ENCODE results near the gene CLVS2.

The CLVS2 gene

DNA sequence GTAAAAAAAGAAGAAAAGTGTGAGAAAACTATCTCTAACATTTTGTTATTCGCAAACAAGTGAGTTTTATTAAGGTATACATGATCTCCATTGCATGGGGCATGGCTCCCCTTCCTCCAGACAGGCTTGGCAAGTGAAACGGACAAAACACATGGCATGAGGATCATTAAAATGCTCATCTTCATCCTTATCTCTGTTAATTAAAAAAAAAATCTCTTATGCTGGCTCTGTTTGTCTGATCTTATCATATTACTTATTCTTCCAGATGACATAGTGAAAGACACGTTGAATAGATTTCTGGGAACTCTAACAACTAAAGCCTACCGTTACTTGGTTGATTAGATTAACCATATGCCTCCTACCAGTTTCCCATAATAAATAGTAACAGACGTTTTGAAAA lies 89.4 kb downstream of the CLVS2 start:
- DNase-seq (ENCODE audit: low read depth, low spot score): no peak
- Histone ChIP-seq H3K4me3 (no peak overlapping the region), H3K27ac (no peak overlapping the region), H3K9ac (ENCODE audit: insufficient read length) (no peak overlapping the region), H3K36me3 (ENCODE audit: insufficient read depth, low read length) (no peaks in the 10 kb centered on the region), H3K9me3 (ENCODE audit: low read depth, low read length) (no peaks in the 10 kb centered on the region)
- TF ChIP-seq POLR2AphosphoS5 (IDR thresholded peaks at IDR 0.05; ENCODE audit: borderline replicate concordance, low read depth, low read length) (no peak), FOXP2 (optimal IDR thresholded peaks at IDR 0.05; ENCODE audit: control extremely low read depth, extremely low read length, insufficient read depth) (no peak), EZH2 (IDR thresholded peaks at IDR 0.05) (no peak)

DNA sequence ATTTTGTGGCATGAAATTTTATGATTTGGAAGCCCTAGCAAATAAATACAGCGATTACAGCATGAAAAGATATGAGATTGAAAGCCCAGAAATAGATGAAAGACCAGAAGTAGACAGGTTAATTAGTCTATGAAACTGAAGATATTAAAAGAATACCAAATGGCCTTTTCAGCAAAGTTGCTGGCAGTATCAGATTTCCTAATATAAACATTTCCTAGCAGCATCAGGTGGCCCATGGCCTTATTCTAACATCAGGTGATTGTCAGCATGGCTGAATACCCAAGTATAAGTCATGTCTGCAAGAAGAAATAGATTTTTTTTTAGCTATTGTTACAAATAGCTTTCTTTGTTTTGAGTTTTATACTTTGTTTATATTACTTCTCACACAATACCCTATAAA lies 93.2 kb downstream of the CLVS2 start:
- TF ChIP-seq EZH2 (IDR thresholded peaks at IDR 0.05): no peak
- no peak for TF ChIP-seq POLR2AphosphoS5 (IDR thresholded peaks at IDR 0.05; ENCODE audit: borderline replicate concordance, low read depth, low read length)
- no peak for TF ChIP-seq FOXP2 (optimal IDR thresholded peaks at IDR 0.05; ENCODE audit: control extremely low read depth, extremely low read length, insufficient read depth)
- Histone ChIP-seq H3K9ac (ENCODE audit: insufficient read length) (no peak overlapping the region), H3K9me3 (ENCODE audit: low read depth, low read length) (no peaks in the 10 kb centered on the region), H3K27ac (no peak overlapping the region), H3K4me3 (no peak overlapping the region), H3K36me3 (ENCODE audit: insufficient read depth, low read length) (no peaks in the 10 kb centered on the region)
- DNase-seq (ENCODE audit: low read depth, low spot score): no peak

DNA sequence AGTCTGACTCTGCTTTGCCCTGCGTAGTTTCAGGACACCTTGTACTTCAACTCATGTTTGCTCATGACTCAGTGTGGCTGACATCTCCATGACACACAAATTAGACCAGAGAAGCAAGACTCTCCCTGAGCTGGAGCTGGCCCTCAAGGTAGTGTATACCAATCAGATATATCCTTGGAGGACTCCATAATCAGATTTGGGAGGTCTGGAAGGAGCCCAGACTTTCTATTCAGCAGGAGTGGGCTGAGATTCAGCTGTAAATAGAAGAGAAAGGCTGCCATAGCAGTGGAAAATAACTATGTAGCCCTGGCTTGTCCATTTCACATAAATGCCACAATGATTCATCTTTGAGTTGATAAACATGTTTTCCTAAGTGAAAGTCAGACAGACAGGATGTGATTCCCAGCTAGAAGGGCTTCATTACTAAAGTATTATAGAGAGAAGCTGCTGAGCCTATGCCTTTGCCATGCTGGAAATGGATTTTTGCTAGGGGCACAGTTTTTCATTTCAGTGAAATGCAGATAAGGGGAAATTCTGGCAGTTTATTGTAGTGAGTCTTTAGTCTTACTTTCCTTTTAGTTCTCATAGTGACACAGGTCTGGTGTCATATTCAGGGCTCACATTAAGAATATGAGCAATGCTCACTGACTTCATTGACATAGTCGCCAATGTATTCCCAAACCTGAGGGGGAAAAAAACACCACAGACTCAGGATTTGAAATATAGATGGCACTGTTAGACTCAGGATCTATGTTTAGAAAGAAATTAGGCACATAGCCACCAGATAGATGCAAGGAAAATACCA lies 95.3 kb downstream of the CLVS2 start:
- DNase-seq (ENCODE audit: low read depth, low spot score): no peak
- no peak overlapping the region for H3K27ac ChIP-seq

DNA sequence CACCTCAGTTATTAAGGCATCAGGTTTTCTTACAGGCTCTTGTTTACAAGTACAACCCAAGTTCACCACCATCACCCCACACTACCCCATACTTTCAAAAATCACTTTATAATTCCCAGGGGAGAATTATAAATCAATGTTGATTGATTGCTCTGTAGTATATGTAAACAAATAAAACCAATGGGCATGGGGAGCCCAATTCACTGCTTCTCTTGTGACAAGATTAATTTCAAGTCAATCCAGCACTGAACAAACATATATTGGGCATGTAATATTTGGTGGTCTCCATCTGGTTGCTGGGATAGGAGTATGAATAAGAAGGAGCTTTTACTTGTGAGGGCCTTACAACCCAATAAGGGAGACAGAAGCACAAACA lies 95.8 kb downstream of the CLVS2 start:
- no peak for TF ChIP-seq EZH2 (IDR thresholded peaks at IDR 0.05)
- no peak for TF ChIP-seq POLR2AphosphoS5 (IDR thresholded peaks at IDR 0.05; ENCODE audit: borderline replicate concordance, low read depth, low read length)
- no peak for TF ChIP-seq FOXP2 (optimal IDR thresholded peaks at IDR 0.05; ENCODE audit: control extremely low read depth, extremely low read length, insufficient read depth)
- H3K27ac ChIP-seq: no peak overlapping the region
- DNase-seq (ENCODE audit: low read depth, low spot score): no peak
- no peak overlapping the region for H3K4me3 ChIP-seq
- H3K9me3 ChIP-seq (ENCODE audit: low read depth, low read length): no peaks in the 10 kb centered on the region
- H3K36me3 ChIP-seq (ENCODE audit: insufficient read depth, low read length): no peaks in the 10 kb centered on the region
- no peak overlapping the region for H3K9ac ChIP-seq (ENCODE audit: insufficient read length)

More for the DNA sequence above, 95.3 kb downstream of the CLVS2 start:
- Histone ChIP-seq H3K9me3 (ENCODE audit: low read depth, low read length) (no peaks in the 10 kb centered on the region), H3K4me3 (no peak overlapping the region), H3K9ac (ENCODE audit: insufficient read length) (no peak overlapping the region), H3K36me3 (ENCODE audit: insufficient read depth, low read length) (no peaks in the 10 kb centered on the region)
- TF ChIP-seq EZH2 (IDR thresholded peaks at IDR 0.05): no peak
- no peak for TF ChIP-seq FOXP2 (optimal IDR thresholded peaks at IDR 0.05; ENCODE audit: control extremely low read depth, extremely low read length, insufficient read depth)
- no peak for TF ChIP-seq POLR2AphosphoS5 (IDR thresholded peaks at IDR 0.05; ENCODE audit: borderline replicate concordance, low read depth, low read length)

DNA sequence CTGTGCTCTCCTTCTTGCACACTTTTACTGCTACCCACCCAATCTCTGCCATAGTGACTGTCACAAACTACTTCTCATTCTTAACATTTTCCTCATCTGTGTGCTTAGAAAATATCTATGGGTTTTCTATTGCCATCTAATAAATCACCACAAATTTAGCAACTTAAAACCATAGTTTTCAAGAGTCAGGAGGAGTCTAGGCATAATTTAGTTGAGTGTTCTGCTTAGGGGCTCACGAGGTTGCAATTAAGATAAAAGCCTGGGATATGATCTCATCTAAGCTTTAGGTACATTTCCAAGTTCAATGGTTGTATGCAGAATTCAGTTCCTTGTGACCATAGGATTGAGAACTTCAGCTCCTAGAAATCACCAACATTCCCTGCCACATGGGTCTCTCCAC lies 98.8 kb downstream of the CLVS2 start:
- H3K27ac ChIP-seq: no peak overlapping the region
- DNase-seq (ENCODE audit: low read depth, low spot score): no peak
- H3K9me3 ChIP-seq (ENCODE audit: low read depth, low read length): no peaks in the 10 kb centered on the region
- no peak overlapping the region for H3K4me3 ChIP-seq
- TF ChIP-seq EZH2 (IDR thresholded peaks at IDR 0.05) (no peak), FOXP2 (optimal IDR thresholded peaks at IDR 0.05; ENCODE audit: control extremely low read depth, extremely low read length, insufficient read depth) (no peak), POLR2AphosphoS5 (IDR thresholded peaks at IDR 0.05; ENCODE audit: borderline replicate concordance, low read depth, low read length) (no peak)
- no peaks in the 10 kb centered on the region for H3K36me3 ChIP-seq (ENCODE audit: insufficient read depth, low read length)
- no peak overlapping the region for H3K9ac ChIP-seq (ENCODE audit: insufficient read length)

DNA sequence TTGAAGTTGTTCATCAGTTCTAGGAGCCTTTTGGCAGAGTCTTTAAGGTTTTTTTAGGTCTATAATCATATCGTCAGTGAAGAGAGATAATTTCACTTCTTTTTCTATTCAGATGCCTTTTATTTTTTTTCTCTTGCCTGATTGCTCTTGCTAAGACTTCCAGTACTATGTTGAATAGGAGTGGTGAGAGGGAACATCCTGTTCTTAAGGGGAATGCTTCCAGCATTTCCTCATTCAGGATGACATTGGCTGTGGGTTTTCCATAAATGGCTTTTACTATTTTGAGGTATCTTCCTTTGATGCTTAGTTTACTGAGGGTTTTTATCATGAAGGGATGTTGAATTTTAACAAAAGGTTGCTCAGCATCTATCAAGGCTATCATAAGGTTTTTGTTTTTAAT lies 109.5 kb downstream of the CLVS2 start:
- Histone ChIP-seq H3K9ac (ENCODE audit: insufficient read length) (no peak overlapping the region), H3K27ac (no peak overlapping the region), H3K36me3 (ENCODE audit: insufficient read depth, low read length) (no peaks in the 10 kb centered on the region), H3K9me3 (ENCODE audit: low read depth, low read length) (no peaks in the 10 kb centered on the region), H3K4me3 (no peak overlapping the region)
- no peak for DNase-seq (ENCODE audit: low read depth, low spot score)
- TF ChIP-seq POLR2AphosphoS5 (IDR thresholded peaks at IDR 0.05; ENCODE audit: borderline replicate concordance, low read depth, low read length) (no peak), FOXP2 (optimal IDR thresholded peaks at IDR 0.05; ENCODE audit: control extremely low read depth, extremely low read length, insufficient read depth) (no peak), EZH2 (IDR thresholded peaks at IDR 0.05) (no peak)

DNA sequence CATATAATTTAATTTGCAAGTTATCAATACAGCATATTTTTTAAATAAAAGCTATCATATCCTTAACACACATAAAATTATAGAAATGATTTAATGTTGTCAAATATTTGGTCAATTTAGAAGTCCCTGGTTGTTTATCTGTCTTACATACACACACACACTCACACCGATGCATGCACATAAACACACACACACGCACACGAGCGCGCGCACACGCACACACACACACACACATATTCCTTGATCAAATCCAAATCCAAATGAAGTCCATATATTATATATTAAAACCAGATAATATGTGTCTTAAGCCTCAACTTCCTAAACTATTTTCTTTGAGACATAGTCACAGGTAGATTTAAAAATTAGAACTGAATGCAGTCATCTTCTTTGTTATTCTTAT lies 120.3 kb downstream of the CLVS2 start:
- Histone ChIP-seq H3K9me3 (ENCODE audit: low read depth, low read length) (no peaks in the 10 kb centered on the region), H3K27ac (no peak overlapping the region), H3K4me3 (no peak overlapping the region), H3K36me3 (ENCODE audit: insufficient read depth, low read length) (no peaks in the 10 kb centered on the region), H3K9ac (ENCODE audit: insufficient read length) (no peak overlapping the region)
- DNase-seq (ENCODE audit: low read depth, low spot score): no peak
- TF ChIP-seq FOXP2 (optimal IDR thresholded peaks at IDR 0.05; ENCODE audit: control extremely low read depth, extremely low read length, insufficient read depth) (no peak), POLR2AphosphoS5 (IDR thresholded peaks at IDR 0.05; ENCODE audit: borderline replicate concordance, low read depth, low read length) (no peak), EZH2 (IDR thresholded peaks at IDR 0.05) (no peak)

DNA sequence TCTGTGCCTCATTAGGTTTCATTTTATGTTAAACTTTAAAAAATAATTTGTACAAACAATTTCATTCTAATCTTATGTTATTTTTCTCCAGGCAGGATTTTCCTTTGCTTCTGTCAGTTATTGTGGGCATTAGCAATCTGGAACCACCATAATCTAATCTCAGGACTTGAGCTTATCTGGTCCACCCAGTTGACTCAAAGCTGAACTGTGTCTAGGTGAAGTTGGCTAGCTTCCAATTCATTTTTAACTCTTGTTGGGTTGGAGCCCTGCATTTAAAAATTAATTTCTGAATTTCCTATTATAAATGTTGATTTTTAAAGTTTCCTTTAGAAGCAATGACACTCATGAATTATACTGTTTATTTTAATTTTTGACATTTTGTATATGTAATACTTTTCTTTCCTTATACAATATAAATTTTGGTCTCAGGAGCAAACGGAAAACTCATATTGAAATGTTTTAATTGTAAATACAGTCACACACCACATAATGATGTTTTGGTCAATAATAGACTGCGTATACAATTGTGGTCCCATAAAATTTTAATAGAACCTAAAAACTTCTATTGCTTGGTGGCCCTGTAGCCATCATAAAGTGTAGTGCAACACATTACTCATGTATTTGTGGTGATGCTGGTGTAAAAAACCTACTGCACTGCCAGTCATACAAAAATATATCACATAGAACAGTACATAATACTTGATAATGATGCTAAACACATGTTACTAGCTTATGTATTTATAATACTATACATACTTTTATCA lies 121.3 kb downstream of the CLVS2 start:
- no peak overlapping the region for H3K4me3 ChIP-seq
- H3K27ac ChIP-seq: no peak overlapping the region
- TF ChIP-seq FOXP2 (optimal IDR thresholded peaks at IDR 0.05; ENCODE audit: control extremely low read depth, extremely low read length, insufficient read depth) (no peak), POLR2AphosphoS5 (IDR thresholded peaks at IDR 0.05; ENCODE audit: borderline replicate concordance, low read depth, low read length) (no peak), EZH2 (IDR thresholded peaks at IDR 0.05) (no peak)
- H3K36me3 ChIP-seq (ENCODE audit: insufficient read depth, low read length): no peaks in the 10 kb centered on the region
- H3K9ac ChIP-seq (ENCODE audit: insufficient read length): no peak overlapping the region
- no peak for DNase-seq (ENCODE audit: low read depth, low spot score)
- H3K9me3 ChIP-seq (ENCODE audit: low read depth, low read length): no peaks in the 10 kb centered on the region
